ENCODE measurements around the gene SLC1A6.
"Not testable (repeated sequence)": the region's sequence is repeated elsewhere in the genome, so short reads cannot be mapped to it uniquely, and the experiment has no call there.

Gene SLC1A6

DNA sequence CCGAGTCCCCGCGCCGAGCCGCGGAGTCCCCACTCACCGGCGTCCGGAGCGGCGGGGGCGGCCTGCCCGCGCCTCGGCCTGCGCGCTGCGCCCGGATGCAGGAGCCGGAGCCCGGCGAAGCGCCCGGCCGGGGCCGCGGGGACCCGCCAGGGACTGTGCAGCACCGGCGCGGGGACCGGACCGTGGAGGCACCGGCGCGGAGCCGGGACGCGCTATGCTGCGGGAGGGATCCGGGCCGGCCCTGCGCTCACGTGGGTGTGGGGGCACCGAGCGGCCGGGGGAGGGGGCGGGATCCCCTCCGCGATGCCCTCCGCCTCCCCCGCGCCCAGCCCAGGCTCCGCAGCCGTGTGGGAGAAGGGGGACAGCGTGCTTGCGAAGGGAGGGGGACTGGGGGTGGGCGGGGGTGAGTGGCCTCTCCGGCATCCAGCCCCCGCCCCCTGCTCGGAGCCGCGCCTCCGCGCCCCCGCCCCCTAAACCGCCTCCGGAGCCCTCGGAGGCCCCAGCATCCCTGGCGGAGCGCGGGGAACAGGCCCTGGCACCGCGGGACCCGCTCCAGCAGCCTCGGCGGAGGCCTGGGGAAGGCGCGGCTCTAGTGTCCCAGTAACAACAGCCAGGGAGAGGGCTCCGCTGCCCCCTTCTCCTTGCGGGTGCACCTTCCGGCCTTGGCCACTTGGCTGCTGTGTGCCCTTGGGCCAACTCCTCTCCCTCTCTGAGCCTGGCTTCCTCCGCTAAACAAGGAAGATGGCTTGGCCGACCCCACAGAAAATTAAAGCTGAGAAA lies at the start of gene SLC1A6:
Gene SLC1A6 (minus strand): TSS at position 389 of the 780 bp plus-strand sequence. CDS start 6,954 bp downstream, outside the sequence.
- 0 out of 2 replicates have a peak, but pooled peaks cover 4% of the 10 kb centered on the region for H3K4me1 ChIP-seq (ENCODE audit: insufficient read depth, low read length)
- H3K4me3 ChIP-seq (ENCODE audit: low read length): peak within 1 kb of the TSS; percentile 85
- H3K27me3 ChIP-seq (ENCODE audit: insufficient read depth, low read length): peaks cover 40% of the 10 kb centered on the region
- H3K9ac ChIP-seq (ENCODE audit: low read depth, low read length): peak within 1 kb of the TSS; percentile 71; the same call in 1 of the 2 replicates
- H3K27ac ChIP-seq (ENCODE audit: low read length): no peak within 1 kb of the TSS
- no peaks in the 10 kb centered on the region for H3K36me3 ChIP-seq (ENCODE audit: insufficient read depth, low read depth, low read length)
- H3K9me3 ChIP-seq (ENCODE audit: insufficient read depth, low read depth, low read length): no peaks in the 10 kb centered on the region

DNA sequence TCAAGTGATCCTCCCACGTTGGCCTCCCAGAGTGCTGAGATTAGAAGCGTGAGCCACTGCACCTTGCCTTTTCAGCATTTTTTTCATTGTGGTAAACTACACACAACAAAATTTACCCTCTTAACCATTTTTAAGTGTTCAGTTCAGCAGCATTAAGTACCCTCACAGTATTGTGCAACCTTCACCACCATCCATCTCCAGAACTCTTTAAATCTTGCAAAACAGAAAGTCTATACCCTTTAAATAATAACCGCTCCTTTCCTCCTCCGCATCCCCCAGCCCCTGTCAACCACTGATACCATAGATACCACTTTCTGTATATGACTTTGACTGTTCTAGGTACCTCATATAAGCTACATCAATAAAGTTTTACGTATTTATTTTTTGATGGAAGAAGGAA lies 48.8 kb upstream of the SLC1A6 start:
- H3K4me1 ChIP-seq (ENCODE audit: insufficient read depth, low read length): no peaks in the 10 kb centered on the region
- H3K9ac ChIP-seq (ENCODE audit: low read depth, low read length): no peak overlapping the region
- H3K36me3 ChIP-seq (ENCODE audit: insufficient read depth, low read depth, low read length): no peaks in the 10 kb centered on the region
- H3K4me3 ChIP-seq (ENCODE audit: low read length): no peak overlapping the region
- no peaks in the 10 kb centered on the region; the same call in 1 of the 2 replicates for H3K9me3 ChIP-seq (ENCODE audit: insufficient read depth, low read depth, low read length)
- no peak overlapping the region for H3K27ac ChIP-seq (ENCODE audit: low read length)
- H3K27me3 ChIP-seq (ENCODE audit: insufficient read depth, low read length): peaks cover 7% of the 10 kb centered on the region

DNA sequence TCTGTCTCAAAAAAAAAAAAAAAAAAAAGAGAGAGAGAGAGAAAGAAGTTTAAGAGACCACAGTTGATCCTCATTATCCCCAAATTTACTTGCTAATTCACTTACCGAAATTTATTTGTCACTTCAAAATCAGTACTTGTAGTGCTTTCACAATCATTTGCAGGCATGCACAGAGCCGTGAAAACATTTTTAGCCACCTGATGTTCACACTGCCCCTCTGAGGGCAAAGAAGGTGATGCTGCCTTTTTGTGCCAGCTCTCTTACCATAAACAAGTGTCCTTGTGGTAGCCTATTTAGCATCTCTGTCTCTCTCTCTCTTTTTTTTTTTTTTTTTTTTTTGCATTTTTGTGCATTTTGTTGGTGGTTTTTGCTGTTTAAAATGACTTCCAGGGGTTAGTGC lies 45.6 kb upstream of the SLC1A6 start:
- Histone ChIP-seq H3K36me3 (ENCODE audit: insufficient read depth, low read depth, low read length) (no peaks in the 10 kb centered on the region), H3K27ac (ENCODE audit: low read length) (no peak overlapping the region), H3K4me3 (ENCODE audit: low read length) (no peak overlapping the region), H3K9ac (ENCODE audit: low read depth, low read length) (no peak overlapping the region), H3K4me1 (ENCODE audit: insufficient read depth, low read length) (no peaks in the 10 kb centered on the region), H3K27me3 (ENCODE audit: insufficient read depth, low read length) (peaks cover 20% of the 10 kb centered on the region), H3K9me3 (ENCODE audit: insufficient read depth, low read depth, low read length) (no peaks in the 10 kb centered on the region; the same call in 1 of the 2 replicates)

DNA sequence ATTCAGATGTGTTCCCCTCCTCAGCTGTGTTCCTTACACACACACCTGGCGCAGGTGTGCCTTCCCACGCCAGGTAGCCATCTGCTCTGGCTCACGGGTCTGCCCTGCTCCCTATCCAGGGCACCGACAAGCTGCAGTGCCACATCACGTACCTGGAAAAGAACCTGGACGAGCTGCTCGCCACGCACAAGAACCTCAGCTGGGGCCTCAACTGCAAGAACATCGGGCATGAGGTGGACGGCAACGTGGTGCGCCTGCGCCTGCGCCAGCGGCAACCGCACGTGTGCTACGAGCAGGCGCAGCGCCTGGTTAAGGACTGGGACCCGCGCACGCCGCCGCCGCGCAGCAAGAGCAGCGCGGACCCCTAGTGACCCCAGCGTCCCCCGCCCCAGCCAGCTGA lies 43.1 kb upstream of the SLC1A6 start:
- Histone ChIP-seq H3K27ac (ENCODE audit: low read length) (no peak overlapping the region), H3K4me3 (ENCODE audit: low read length) (no peak overlapping the region), H3K9ac (ENCODE audit: low read depth, low read length) (no peak overlapping the region), H3K27me3 (ENCODE audit: insufficient read depth, low read length) (peaks cover 20% of the 10 kb centered on the region), H3K36me3 (ENCODE audit: insufficient read depth, low read depth, low read length) (no peaks in the 10 kb centered on the region), H3K9me3 (ENCODE audit: insufficient read depth, low read depth, low read length) (no peaks in the 10 kb centered on the region; the same call in 1 of the 2 replicates), H3K4me1 (ENCODE audit: insufficient read depth, low read length) (no peaks in the 10 kb centered on the region)

DNA sequence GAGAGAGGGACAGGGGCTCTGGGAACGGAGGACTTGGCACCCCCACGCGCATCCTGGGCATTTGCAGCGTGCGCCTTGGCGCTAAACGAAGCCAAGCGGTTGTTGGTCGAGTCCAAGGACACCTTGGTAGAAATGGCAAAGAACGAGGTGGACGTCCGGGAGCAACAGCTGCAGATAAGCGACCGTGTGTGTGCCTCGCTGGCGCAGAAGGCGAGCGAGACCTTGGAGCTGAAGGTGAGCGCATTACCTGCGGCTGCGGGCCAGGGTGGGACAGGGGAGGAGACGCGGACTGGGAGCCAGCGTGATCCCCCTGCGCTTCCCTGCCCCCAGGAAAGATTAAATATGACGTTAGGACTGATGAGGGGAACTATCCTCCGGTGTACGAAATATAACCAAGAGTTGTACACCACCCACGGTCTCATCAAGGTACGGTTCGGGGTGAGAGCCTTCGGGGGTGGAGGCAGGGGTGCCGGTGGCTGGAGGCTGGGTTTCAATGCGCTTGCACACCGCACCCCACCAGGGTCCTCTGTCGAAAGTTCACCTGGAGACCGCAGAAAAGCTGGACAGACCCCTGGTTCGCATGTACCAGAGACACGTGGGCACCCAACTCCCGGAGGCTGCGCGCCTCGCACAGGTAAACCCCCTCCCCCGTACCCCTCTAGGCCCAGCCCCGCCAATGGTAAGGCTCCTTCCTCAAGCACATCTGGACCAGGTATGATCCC lies 41.8 kb upstream of the SLC1A6 start:
- peaks cover 29% of the 10 kb centered on the region for H3K27me3 ChIP-seq (ENCODE audit: insufficient read depth, low read length)
- H3K9ac ChIP-seq (ENCODE audit: low read depth, low read length): no peak overlapping the region
- no peaks in the 10 kb centered on the region for H3K36me3 ChIP-seq (ENCODE audit: insufficient read depth, low read depth, low read length)
- no peak overlapping the region for H3K4me3 ChIP-seq (ENCODE audit: low read length)
- no peak overlapping the region for H3K27ac ChIP-seq (ENCODE audit: low read length)
- no peaks in the 10 kb centered on the region for H3K9me3 ChIP-seq (ENCODE audit: insufficient read depth, low read depth, low read length)
- no peaks in the 10 kb centered on the region for H3K4me1 ChIP-seq (ENCODE audit: insufficient read depth, low read length)

DNA sequence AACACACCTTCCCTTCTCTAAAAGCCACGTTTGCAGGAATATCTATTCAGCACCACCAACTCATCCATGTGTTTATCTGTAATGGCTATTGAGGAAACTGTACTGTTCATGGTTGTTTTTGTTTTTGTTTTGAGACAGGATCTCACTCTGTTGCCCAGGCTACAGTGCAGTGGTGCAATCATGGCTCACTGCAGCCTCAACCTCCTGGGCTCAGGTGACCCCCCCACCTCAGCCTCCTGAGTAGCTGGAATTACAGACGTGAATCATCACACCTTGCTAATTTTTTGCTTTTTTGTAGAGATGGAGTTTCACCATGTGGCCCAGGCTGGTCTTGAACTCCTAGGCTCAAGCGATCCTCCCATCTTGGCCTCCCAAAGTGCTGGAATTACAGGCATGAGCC lies 39.2 kb upstream of the SLC1A6 start:
- not testable (repeated sequence) for H3K9ac ChIP-seq (ENCODE audit: low read depth, low read length); H3K4me3 ChIP-seq (ENCODE audit: low read length); H3K27ac ChIP-seq (ENCODE audit: low read length); H3K4me1 ChIP-seq (ENCODE audit: insufficient read depth, low read length); H3K36me3 ChIP-seq (ENCODE audit: insufficient read depth, low read depth, low read length); H3K9me3 ChIP-seq (ENCODE audit: insufficient read depth, low read depth, low read length)
- H3K27me3 ChIP-seq (ENCODE audit: insufficient read depth, low read length): peaks cover 44% of the 10 kb centered on the region

DNA sequence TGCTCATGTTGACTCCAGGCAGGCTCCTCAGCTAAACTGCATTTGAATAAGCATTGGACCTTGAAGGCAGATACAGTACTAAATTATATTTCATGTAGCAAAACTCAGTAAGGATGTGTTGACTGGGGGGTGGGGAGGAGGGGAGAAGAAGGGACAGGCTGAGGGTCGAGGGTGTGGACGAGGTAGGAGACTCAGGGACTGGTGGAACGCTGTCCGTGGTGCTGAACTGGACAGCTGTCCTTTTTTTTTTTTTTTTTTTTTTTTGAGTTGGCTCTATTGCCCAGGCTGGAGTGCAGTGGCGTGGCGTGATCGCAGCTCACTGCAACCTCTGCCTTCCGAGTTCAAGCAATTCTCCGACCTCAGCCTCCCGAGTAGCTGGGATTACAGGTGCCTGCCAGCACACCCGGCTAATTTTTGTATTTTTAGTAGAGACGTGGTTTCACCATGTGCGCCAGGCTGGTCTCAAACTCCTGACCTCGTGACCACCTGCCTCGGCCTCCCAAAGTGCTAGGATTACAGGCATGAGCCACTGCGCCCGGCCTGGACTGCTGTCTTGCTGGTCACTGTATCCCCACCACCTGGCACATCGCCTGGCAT lies 36.4 kb upstream of the SLC1A6 start:
- Histone ChIP-seq H3K27me3 (ENCODE audit: insufficient read depth, low read length) (peaks cover 58% of the 10 kb centered on the region), H3K27ac (ENCODE audit: low read length) (no peak overlapping the region), H3K9me3 (ENCODE audit: insufficient read depth, low read depth, low read length) (no peaks in the 10 kb centered on the region), H3K4me1 (ENCODE audit: insufficient read depth, low read length) (no peaks in the 10 kb centered on the region), H3K4me3 (ENCODE audit: low read length) (no peak overlapping the region), H3K9ac (ENCODE audit: low read depth, low read length) (no peak overlapping the region), H3K36me3 (ENCODE audit: insufficient read depth, low read depth, low read length) (no peaks in the 10 kb centered on the region)

DNA sequence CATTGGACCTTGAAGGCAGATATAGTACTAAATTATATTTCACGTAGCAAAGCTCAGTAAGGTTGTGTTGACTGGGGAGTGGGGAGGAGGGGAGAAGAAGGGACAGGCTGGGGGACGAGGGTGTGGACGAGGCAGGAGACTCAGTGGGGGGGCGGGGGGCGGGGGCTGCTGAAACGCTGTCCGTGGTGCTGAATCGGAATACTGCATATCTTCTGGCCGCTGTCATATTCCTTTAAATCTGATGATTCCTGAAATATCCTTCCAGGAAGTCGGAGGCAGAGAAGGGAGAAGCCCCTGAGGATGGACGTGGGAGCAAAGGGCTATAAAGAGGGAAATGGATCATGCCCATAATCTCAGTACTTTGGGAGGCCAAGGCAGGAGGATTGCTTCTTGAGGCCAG lies 34.9 kb upstream of the SLC1A6 start:
- no peak overlapping the region for H3K9ac ChIP-seq (ENCODE audit: low read depth, low read length)
- H3K27ac ChIP-seq (ENCODE audit: low read length): no peak overlapping the region
- H3K36me3 ChIP-seq (ENCODE audit: insufficient read depth, low read depth, low read length): no peaks in the 10 kb centered on the region
- H3K9me3 ChIP-seq (ENCODE audit: insufficient read depth, low read depth, low read length): no peaks in the 10 kb centered on the region
- H3K4me3 ChIP-seq (ENCODE audit: low read length): no peak overlapping the region
- peaks cover 72% of the 10 kb centered on the region for H3K27me3 ChIP-seq (ENCODE audit: insufficient read depth, low read length)
- H3K4me1 ChIP-seq (ENCODE audit: insufficient read depth, low read length): no peaks in the 10 kb centered on the region

DNA sequence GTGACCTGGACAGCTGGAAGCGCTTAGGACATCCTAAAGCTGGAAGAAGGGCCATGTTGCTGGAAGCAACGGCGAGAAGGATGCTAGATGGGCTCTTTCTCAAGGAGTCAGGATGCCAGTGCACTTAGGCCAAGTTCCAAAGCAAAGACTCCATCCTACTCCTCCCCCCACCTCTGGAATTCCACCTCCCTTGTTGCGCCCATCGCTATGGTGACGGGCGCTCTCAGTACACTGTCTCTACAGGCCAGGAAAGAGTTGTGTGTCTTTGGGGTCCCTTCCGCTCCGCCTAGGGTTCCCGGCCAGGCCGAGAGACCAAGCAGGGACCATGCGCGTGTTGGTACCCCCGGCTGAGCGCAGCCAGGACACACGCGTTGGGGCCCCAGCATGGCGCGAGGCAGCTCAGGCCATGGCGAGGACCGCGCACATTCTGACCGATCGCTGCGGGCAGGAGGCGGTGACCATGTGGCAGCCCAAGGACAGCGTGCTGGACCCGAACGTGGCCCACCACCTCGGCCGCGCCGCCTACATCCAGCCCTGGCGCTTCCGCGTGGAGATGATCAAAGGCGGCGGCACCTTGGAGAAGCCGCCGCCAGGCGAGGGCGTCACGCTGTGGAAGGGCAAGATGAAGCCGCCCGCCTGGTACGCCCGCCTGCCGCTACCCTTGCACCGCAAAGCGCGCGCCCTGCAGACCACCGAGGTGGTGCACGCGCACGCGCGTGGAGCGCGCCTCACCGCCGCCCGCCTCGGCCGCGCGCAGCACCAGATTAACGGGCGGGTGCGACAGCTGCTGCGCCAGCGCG lies 31.0 kb upstream of the SLC1A6 start:
- Histone ChIP-seq H3K4me3 (ENCODE audit: low read length) (peak overlapping the region; percentile 67), H3K27me3 (ENCODE audit: insufficient read depth, low read length) (peaks cover 69% of the 10 kb centered on the region), H3K4me1 (ENCODE audit: insufficient read depth, low read length) (no peaks in the 10 kb centered on the region), H3K36me3 (ENCODE audit: insufficient read depth, low read depth, low read length) (no peaks in the 10 kb centered on the region), H3K9ac (ENCODE audit: low read depth, low read length) (peak overlapping the region; percentile 63; the same call in 1 of the 2 replicates), H3K27ac (ENCODE audit: low read length) (no peak overlapping the region), H3K9me3 (ENCODE audit: insufficient read depth, low read depth, low read length) (no peaks in the 10 kb centered on the region)

DNA sequence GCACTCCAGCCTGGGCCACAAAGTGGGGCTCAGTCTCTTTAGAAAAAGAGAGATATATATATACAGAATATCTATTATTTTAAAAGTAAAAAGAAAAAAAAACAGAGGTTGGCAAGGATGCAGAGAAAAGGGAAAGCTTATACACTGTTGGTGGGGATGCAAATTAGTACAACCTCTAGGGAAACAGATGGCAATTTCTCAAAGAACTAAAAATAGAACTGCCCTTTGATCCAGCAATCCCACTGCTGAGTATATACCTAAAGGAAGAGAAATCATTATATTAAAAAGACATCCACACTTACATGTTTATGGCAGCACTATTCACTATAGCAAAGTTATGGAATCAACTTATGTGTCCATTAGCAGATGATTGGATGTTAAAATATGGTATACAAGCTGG lies 28.6 kb upstream of the SLC1A6 start:
- no peaks in the 10 kb centered on the region for H3K4me1 ChIP-seq (ENCODE audit: insufficient read depth, low read length)
- H3K27me3 ChIP-seq (ENCODE audit: insufficient read depth, low read length): peaks cover 50% of the 10 kb centered on the region
- H3K9ac ChIP-seq (ENCODE audit: low read depth, low read length): no peak overlapping the region
- no peaks in the 10 kb centered on the region for H3K36me3 ChIP-seq (ENCODE audit: insufficient read depth, low read depth, low read length)
- no peak overlapping the region for H3K27ac ChIP-seq (ENCODE audit: low read length)
- no peak overlapping the region for H3K4me3 ChIP-seq (ENCODE audit: low read length)
- H3K9me3 ChIP-seq (ENCODE audit: insufficient read depth, low read depth, low read length): no peaks in the 10 kb centered on the region

DNA sequence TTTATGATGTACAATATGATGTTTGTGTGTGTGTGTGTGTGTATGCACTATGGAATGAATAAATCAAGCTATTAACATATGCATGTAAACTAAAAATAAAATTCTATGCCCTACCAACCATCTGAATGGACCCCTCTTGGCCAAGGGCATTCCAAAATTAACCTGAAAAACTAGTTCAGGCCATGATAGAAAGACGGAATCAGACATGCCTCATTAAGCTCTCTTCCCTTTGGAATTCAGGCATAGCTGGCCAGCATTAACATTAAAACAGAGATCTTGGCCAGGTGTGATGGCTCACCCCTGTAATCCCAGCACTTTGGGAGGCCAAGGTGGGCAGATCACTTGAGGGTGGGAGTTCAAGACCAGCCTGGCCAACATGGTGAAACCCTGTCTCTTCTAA lies 18.3 kb upstream of the SLC1A6 start:
- Histone ChIP-seq H3K9me3 (ENCODE audit: insufficient read depth, low read depth, low read length) (no peaks in the 10 kb centered on the region; the same call in 1 of the 2 replicates), H3K27me3 (ENCODE audit: insufficient read depth, low read length) (peaks cover 20% of the 10 kb centered on the region), H3K4me1 (ENCODE audit: insufficient read depth, low read length) (no peaks in the 10 kb centered on the region), H3K27ac (ENCODE audit: low read length) (no peak overlapping the region), H3K36me3 (ENCODE audit: insufficient read depth, low read depth, low read length) (no peaks in the 10 kb centered on the region), H3K4me3 (ENCODE audit: low read length) (no peak overlapping the region), H3K9ac (ENCODE audit: low read depth, low read length) (no peak overlapping the region)

All from iPS-20b (cell line).